T-helper 2 cell treated with Interferon-gamma antibody and Interleukin-4, amounts not matched to agents 5 μg/mL and 100 μg/mL, for 36 hours (primary cell): ENCODE data around the gene ARHGAP24.

Experiments
- DNase-seq: peaks from one replicate; pipeline ENCODE4 v3.0.0; 2021; ENCODE audit warnings: low spot score
- H3K27ac Mint-ChIP-seq: one replicate; pipeline ENCODE4 v1.8.0; 2021; ENCODE audit warnings: mild to moderate bottlenecking, mixed read lengths
- H3K27me3 Mint-ChIP-seq: one replicate; pipeline ENCODE4 v1.8.0; 2021; ENCODE audit warnings: low read depth, mixed read lengths
- H3K36me3 Mint-ChIP-seq: one replicate; pipeline ENCODE4 v1.8.0; 2021; ENCODE audit warnings: low read depth, mixed read lengths
- H3K4me1 Mint-ChIP-seq: one replicate; pipeline ENCODE4 v1.8.0; 2021; ENCODE audit warnings: low read depth, mixed read lengths
- H3K4me3 Mint-ChIP-seq: one replicate; pipeline ENCODE4 v1.8.0; 2022; ENCODE audit warnings: mild to moderate bottlenecking, moderate library complexity, mixed read lengths
- H3K9me3 Mint-ChIP-seq: one replicate; pipeline ENCODE4 v1.8.0; 2021; ENCODE audit warnings: mixed read lengths

The ARHGAP24 gene

GRCh38 chr4:85761803-85762528, 287.0 kb downstream of the ARHGAP24 start:
- no peak overlapping the region for H3K4me3 Mint-ChIP-seq
- H3K27ac Mint-ChIP-seq: no peak overlapping the region
- no peaks in the 10 kb centered on the region for H3K27me3 Mint-ChIP-seq
- DNase-seq: no peak
- no peaks in the 10 kb centered on the region for H3K9me3 Mint-ChIP-seq
- no peaks in the 10 kb centered on the region for H3K36me3 Mint-ChIP-seq
- H3K4me1 Mint-ChIP-seq: no peaks in the 10 kb centered on the region

GRCh38 chr4:85762529-85762871, 287.6 kb downstream of the ARHGAP24 start:
- no peaks in the 10 kb centered on the region for H3K36me3 Mint-ChIP-seq
- H3K27ac Mint-ChIP-seq: no peak overlapping the region
- H3K9me3 Mint-ChIP-seq: no peaks in the 10 kb centered on the region
- no peak for DNase-seq
- H3K27me3 Mint-ChIP-seq: no peaks in the 10 kb centered on the region
- no peaks in the 10 kb centered on the region for H3K4me1 Mint-ChIP-seq
- no peak overlapping the region for H3K4me3 Mint-ChIP-seq

- Mint-ChIP-seq H3K4me1 (no peaks in the 10 kb centered on the region), H3K36me3 (no peaks in the 10 kb centered on the region), H3K4me3 (no peak overlapping the region), H3K27ac (no peak overlapping the region), H3K9me3 (no peaks in the 10 kb centered on the region), H3K27me3 (no peaks in the 10 kb centered on the region)
- no peak for DNase-seq
These were observed 288.3 kb downstream of the ARHGAP24 start for GRCh38 chr4:85763202-85763601.

GRCh38 chr4:85767649-85768048, 292.7 kb downstream of the ARHGAP24 start:
- Mint-ChIP-seq H3K9me3 (no peaks in the 10 kb centered on the region), H3K27me3 (no peaks in the 10 kb centered on the region), H3K4me1 (no peaks in the 10 kb centered on the region), H3K36me3 (no peaks in the 10 kb centered on the region), H3K27ac (no peak overlapping the region), H3K4me3 (no peak overlapping the region)
- DNase-seq: no peak

GRCh38 chr4:85769009-85769408, 294.1 kb downstream of the ARHGAP24 start:
- Mint-ChIP-seq H3K27ac (no peak overlapping the region), H3K9me3 (no peaks in the 10 kb centered on the region), H3K4me1 (no peaks in the 10 kb centered on the region), H3K27me3 (no peaks in the 10 kb centered on the region), H3K4me3 (no peak overlapping the region), H3K36me3 (no peaks in the 10 kb centered on the region)
- no peak for DNase-seq

GRCh38 chr4:85772470-85772869, 297.5 kb downstream of the ARHGAP24 start:
- Mint-ChIP-seq H3K27me3 (no peaks in the 10 kb centered on the region), H3K9me3 (no peaks in the 10 kb centered on the region), H3K36me3 (no peaks in the 10 kb centered on the region), H3K4me1 (no peaks in the 10 kb centered on the region), H3K27ac (no peak overlapping the region), H3K4me3 (no peak overlapping the region)
- no peak for DNase-seq

GRCh38 chr4:85773372-85773771, 298.4 kb downstream of the ARHGAP24 start:
- DNase-seq: no peak
- H3K27ac Mint-ChIP-seq: no peak overlapping the region
- H3K36me3 Mint-ChIP-seq: no peaks in the 10 kb centered on the region
- H3K4me3 Mint-ChIP-seq: no peak overlapping the region
- no peaks in the 10 kb centered on the region for H3K9me3 Mint-ChIP-seq
- H3K27me3 Mint-ChIP-seq: no peaks in the 10 kb centered on the region
- no peaks in the 10 kb centered on the region for H3K4me1 Mint-ChIP-seq

- H3K27ac Mint-ChIP-seq: no peak overlapping the region
- no peaks in the 10 kb centered on the region for H3K36me3 Mint-ChIP-seq
- H3K9me3 Mint-ChIP-seq: no peaks in the 10 kb centered on the region
- DNase-seq: no peak
- H3K4me3 Mint-ChIP-seq: no peak overlapping the region
- no peaks in the 10 kb centered on the region for H3K4me1 Mint-ChIP-seq
- no peaks in the 10 kb centered on the region for H3K27me3 Mint-ChIP-seq
These were observed 299.1 kb downstream of the ARHGAP24 start for GRCh38 chr4:85774000-85774399.

- Mint-ChIP-seq H3K36me3 (no peaks in the 10 kb centered on the region), H3K9me3 (no peaks in the 10 kb centered on the region), H3K27ac (no peak overlapping the region), H3K27me3 (no peaks in the 10 kb centered on the region), H3K4me3 (no peak overlapping the region), H3K4me1 (no peaks in the 10 kb centered on the region)
- DNase-seq: no peak
These were observed 299.5 kb downstream of the ARHGAP24 start for GRCh38 chr4:85774489-85774888.

- Mint-ChIP-seq H3K9me3 (no peaks in the 10 kb centered on the region), H3K27me3 (no peaks in the 10 kb centered on the region), H3K27ac (no peak overlapping the region), H3K4me3 (no peak overlapping the region), H3K36me3 (no peaks in the 10 kb centered on the region), H3K4me1 (no peaks in the 10 kb centered on the region)
- no peak for DNase-seq
These were observed 301.1 kb downstream of the ARHGAP24 start for GRCh38 chr4:85776096-85776495.

- no peaks in the 10 kb centered on the region for H3K9me3 Mint-ChIP-seq
- no peak overlapping the region for H3K4me3 Mint-ChIP-seq
- no peaks in the 10 kb centered on the region for H3K4me1 Mint-ChIP-seq
- no peaks in the 10 kb centered on the region for H3K36me3 Mint-ChIP-seq
- H3K27me3 Mint-ChIP-seq: no peaks in the 10 kb centered on the region
- no peak for DNase-seq
- H3K27ac Mint-ChIP-seq: no peak overlapping the region
These were observed 301.6 kb downstream of the ARHGAP24 start for GRCh38 chr4:85776579-85776978.

- DNase-seq: no peak
These were observed 303.1 kb downstream of the ARHGAP24 start for GRCh38 chr4:85777908-85778631.

GRCh38 chr4:85778632-85779131, 303.7 kb downstream of the ARHGAP24 start:
- H3K27me3 Mint-ChIP-seq: no peaks in the 10 kb centered on the region
- no peaks in the 10 kb centered on the region for H3K9me3 Mint-ChIP-seq
- no peak overlapping the region for H3K4me3 Mint-ChIP-seq
- no peak for DNase-seq
- no peaks in the 10 kb centered on the region for H3K4me1 Mint-ChIP-seq
- H3K36me3 Mint-ChIP-seq: no peaks in the 10 kb centered on the region
- no peak overlapping the region for H3K27ac Mint-ChIP-seq

More at GRCh38 chr4:85777908-85778631, 303.1 kb downstream of the ARHGAP24 start:
- Mint-ChIP-seq H3K36me3 (no peaks in the 10 kb centered on the region), H3K4me1 (no peaks in the 10 kb centered on the region), H3K27ac (no peak overlapping the region), H3K27me3 (no peaks in the 10 kb centered on the region), H3K9me3 (no peaks in the 10 kb centered on the region), H3K4me3 (no peak overlapping the region)

- DNase-seq: no peak
- H3K4me3 Mint-ChIP-seq: no peak overlapping the region
- no peaks in the 10 kb centered on the region for H3K4me1 Mint-ChIP-seq
- no peaks in the 10 kb centered on the region for H3K36me3 Mint-ChIP-seq
- no peak overlapping the region for H3K27ac Mint-ChIP-seq
- no peaks in the 10 kb centered on the region for H3K27me3 Mint-ChIP-seq
- no peaks in the 10 kb centered on the region for H3K9me3 Mint-ChIP-seq
These were observed 304.2 kb downstream of the ARHGAP24 start for GRCh38 chr4:85779165-85779564.
